ELR (cell line): ENCODE data around the gene ADAM23.

Source experiments
- DNase-seq: peaks from one replicate; pipeline ENCODE4 v3.0.0-alpha.2; 2015; ENCODE audit warnings: low read depth

The ADAM23 gene

GRCh38 chr2:206442474-206442832, 879 bp upstream of the ADAM23 start:
- DNase-seq = no peak

- peak; percentile 50 for DNase-seq
Observed at GRCh38 chr2:206443735-206444527, 599 bp downstream of the ADAM23 start.

- no peak for DNase-seq
Observed at GRCh38 chr2:206445948-206446347, 2.6 kb downstream of the ADAM23 start.

GRCh38 chr2:206452242-206452641, 8.9 kb downstream of the ADAM23 start:
- DNase-seq = no peak

GRCh38 chr2:206452750-206453149, 9.4 kb downstream of the ADAM23 start:
- peak; percentile 23 for DNase-seq

GRCh38 chr2:206456078-206456754, 12.9 kb downstream of the ADAM23 start:
- DNase-seq = no peak

- DNase-seq = no peak
Observed at GRCh38 chr2:206457188-206457634, 13.9 kb downstream of the ADAM23 start.

- DNase-seq = no peak
Observed at GRCh38 chr2:206462240-206462854, 19.0 kb downstream of the ADAM23 start.

- no peak for DNase-seq
Observed at GRCh38 chr2:206463685-206464084, 20.4 kb downstream of the ADAM23 start.

- no peak for DNase-seq
Observed at GRCh38 chr2:206464597-206464996, 21.3 kb downstream of the ADAM23 start.

- no peak for DNase-seq
Observed at GRCh38 chr2:206471524-206472062, 28.3 kb downstream of the ADAM23 start.

GRCh38 chr2:206472094-206472493, 28.8 kb downstream of the ADAM23 start:
- DNase-seq = no peak

GRCh38 chr2:206474099-206474498, 30.8 kb downstream of the ADAM23 start:
- no peak for DNase-seq

GRCh38 chr2:206477296-206477695, 34.0 kb downstream of the ADAM23 start:
- no peak for DNase-seq

- DNase-seq = no peak
Observed at GRCh38 chr2:206478340-206478739, 35.0 kb downstream of the ADAM23 start.

- no peak for DNase-seq
Observed at GRCh38 chr2:206480161-206480560, 36.8 kb downstream of the ADAM23 start.

- no peak for DNase-seq
Observed at GRCh38 chr2:206480620-206481019, 37.3 kb downstream of the ADAM23 start.

- no peak for DNase-seq
Observed at GRCh38 chr2:206481056-206481455, 37.7 kb downstream of the ADAM23 start.

- no peak for DNase-seq
Observed at GRCh38 chr2:206482123-206482522, 38.8 kb downstream of the ADAM23 start.

GRCh38 chr2:206482633-206483032, 39.3 kb downstream of the ADAM23 start:
- no peak for DNase-seq

- no peak for DNase-seq
Observed at GRCh38 chr2:206488053-206488452, 44.7 kb downstream of the ADAM23 start.

GRCh38 chr2:206488623-206489022, 45.3 kb downstream of the ADAM23 start:
- DNase-seq = no peak

- no peak for DNase-seq
Observed at GRCh38 chr2:206494061-206494460, 50.7 kb downstream of the ADAM23 start.
